GM13977 (cell line): Measurements from ENCODE around the gene CLDN6.

Experiments used
- DNase-seq: peaks from one replicate; pipeline ENCODE4 v3.0.0; 2012; ENCODE audit warnings: low spot score
- CTCF ChIP-seq: IDR thresholded peaks from 2 replicates; pipeline ENCODE4 v1.5.1; 2012; ENCODE audit warnings: mild to moderate bottlenecking, control low read depth; ENCODE audit not compliant: insufficient read depth; ENCODE audit errors: extremely low read depth, missing control alignments
- in situ Hi-C: fragments of 300-500 bp; cut with MboI; formaldehyde crosslinking; loops from one replicate; pipeline ENCODE4 v1.12.0; 2022; ENCODE audit warnings: low sequenced_read_pairs, low pct_unique_long_range_greater_than_20kb, mixed read lengths, inconsistent platforms; ENCODE audit not compliant: unreplicated experiment

The CLDN6 gene

GRCh38 chr16:3042376-3042775 lies 24.4 kb upstream of the CLDN6 start:
- DNase-seq, result no peak
- in situ Hi-C loops, result no loop called here

GRCh38 chr16:3038896-3039295 lies 20.9 kb upstream of the CLDN6 start:
- TF ChIP-seq CTCF, result no peak
- in situ Hi-C loops, result no loop called here
- no peak for DNase-seq

More at GRCh38 chr16:3042376-3042775, 24.4 kb upstream of the CLDN6 start:
- TF ChIP-seq CTCF, result no peak

GRCh38 chr16:3038256-3038655 lies 20.3 kb upstream of the CLDN6 start:
- in situ Hi-C loops, result no loop called here
- no peak for TF ChIP-seq CTCF
- no peak for DNase-seq

GRCh38 chr16:3036726-3037315 lies 18.8 kb upstream of the CLDN6 start, which contains the start of gene BICDL2:
TSS of gene BICDL2 (minus strand) at chr16:3036944. CDS start at chr16:3035496, 1,448 bp downstream.
- no peak for DNase-seq
- in situ Hi-C loops, result no loop called here
- no peak for TF ChIP-seq CTCF

GRCh38 chr16:3035972-3036725 lies 18.2 kb upstream of the CLDN6 start:
- no peak for DNase-seq
- TF ChIP-seq CTCF, result no peak

GRCh38 chr16:3035289-3035971 lies 17.4 kb upstream of the CLDN6 start:
- no peak for TF ChIP-seq CTCF
- no peak for DNase-seq
- in situ Hi-C loops, result no loop called here

More at GRCh38 chr16:3035972-3036725, 18.2 kb upstream of the CLDN6 start:
- in situ Hi-C loops, result no loop called here
